ENCODE measurements around the gene PTPRM.

- TF ChIP-seq CTCF (optimal IDR thresholded peaks at IDR 0.05 in 1 of 3, IDR thresholded peaks at IDR 0.05 in 1 of 3, conservative IDR thresholded peaks at IDR 0.05 in 1 of 3; ENCODE audit: extremely low read depth in 1 of 3, insufficient read depth in 2 of 3, low read length in 3 of 3) = no peak
- TF ChIP-seq EZH2 (IDR thresholded peaks at IDR 0.05; ENCODE audit: low read length) = no peak
Observed at GRCh38 chr18:7521226-7521856, 45.8 kb upstream of the PTPRM start.
